ENCODE measurements around the gene SERPINB7. TPM values are rescaled to one million over a fixed set of nuclear protein-coding genes. Genes with fewer than 3 reads are reported as not detected.

The SERPINB7 gene
- polyA plus RNA-seq, 1 donor from 2014 or later: not detected

DNA sequence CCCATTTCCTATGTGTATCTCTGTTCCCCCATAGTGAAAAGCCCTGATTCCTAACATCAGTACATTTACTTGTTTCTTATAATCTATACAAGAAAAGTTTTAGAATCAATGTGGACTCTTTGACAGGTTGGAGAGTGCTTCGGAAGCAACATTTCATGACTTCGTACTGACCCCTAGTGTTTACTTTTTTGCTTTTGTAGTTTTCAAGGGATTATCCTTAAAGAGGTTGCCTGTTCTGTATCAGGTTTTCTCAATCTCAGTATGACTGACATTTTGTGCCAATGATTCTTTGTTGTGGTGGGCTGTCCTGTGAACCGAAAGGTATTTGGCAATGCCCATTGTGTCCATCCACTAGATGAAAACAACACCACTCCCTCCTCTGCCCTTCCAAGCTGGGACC is 69.0 kb downstream of the SERPINB7 start:
- H3K79me2 ChIP-seq (replicated peaks; ENCODE audit: insufficient read depth, low read length): no peaks in the 10 kb centered on the region
- no peaks in the 10 kb centered on the region for H3K27me3 ChIP-seq (ENCODE audit: insufficient read depth, low read depth, low read length)
- no peak overlapping the region for H2AFZ ChIP-seq (ENCODE audit: low read depth, low read length)
- no peak overlapping the region for H3K27ac ChIP-seq (ENCODE audit: low read length)
- H3K36me3 ChIP-seq (ENCODE audit: insufficient read depth, low read length): no peaks in the 10 kb centered on the region
- no peaks in the 10 kb centered on the region for H4K20me1 ChIP-seq (ENCODE audit: insufficient read depth)
- H3K4me2 ChIP-seq (ENCODE audit: low read length): no peak overlapping the region
- TF ChIP-seq RAD21 (conservative IDR thresholded peaks at IDR 0.05) (peak; percentile 75), MXI1 (conservative IDR thresholded peaks at IDR 0.05; ENCODE audit: poor library complexity, severe bottlenecking) (no peak), SMC3 (conservative IDR thresholded peaks at IDR 0.05; ENCODE audit: poor library complexity) (peak; percentile 74)
- TF ChIP-seq, protein P1, sequence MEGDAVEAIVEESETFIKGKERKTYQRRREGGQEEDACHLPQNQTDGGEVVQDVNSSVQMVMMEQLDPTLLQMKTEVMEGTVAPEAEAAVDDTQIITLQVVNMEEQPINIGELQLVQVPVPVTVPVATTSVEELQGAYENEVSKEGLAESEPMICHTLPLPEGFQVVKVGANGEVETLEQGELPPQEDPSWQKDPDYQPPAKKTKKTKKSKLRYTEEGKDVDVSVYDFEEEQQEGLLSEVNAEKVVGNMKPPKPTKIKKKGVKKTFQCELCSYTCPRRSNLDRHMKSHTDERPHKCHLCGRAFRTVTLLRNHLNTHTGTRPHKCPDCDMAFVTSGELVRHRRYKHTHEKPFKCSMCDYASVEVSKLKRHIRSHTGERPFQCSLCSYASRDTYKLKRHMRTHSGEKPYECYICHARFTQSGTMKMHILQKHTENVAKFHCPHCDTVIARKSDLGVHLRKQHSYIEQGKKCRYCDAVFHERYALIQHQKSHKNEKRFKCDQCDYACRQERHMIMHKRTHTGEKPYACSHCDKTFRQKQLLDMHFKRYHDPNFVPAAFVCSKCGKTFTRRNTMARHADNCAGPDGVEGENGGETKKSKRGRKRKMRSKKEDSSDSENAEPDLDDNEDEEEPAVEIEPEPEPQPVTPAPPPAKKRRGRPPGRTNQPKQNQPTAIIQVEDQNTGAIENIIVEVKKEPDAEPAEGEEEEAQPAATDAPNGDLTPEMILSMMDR (IDR thresholded peaks at IDR 0.05; ENCODE audit: poor library complexity, severe bottlenecking): peak; percentile 72
- TF ChIP-seq, protein P2, sequence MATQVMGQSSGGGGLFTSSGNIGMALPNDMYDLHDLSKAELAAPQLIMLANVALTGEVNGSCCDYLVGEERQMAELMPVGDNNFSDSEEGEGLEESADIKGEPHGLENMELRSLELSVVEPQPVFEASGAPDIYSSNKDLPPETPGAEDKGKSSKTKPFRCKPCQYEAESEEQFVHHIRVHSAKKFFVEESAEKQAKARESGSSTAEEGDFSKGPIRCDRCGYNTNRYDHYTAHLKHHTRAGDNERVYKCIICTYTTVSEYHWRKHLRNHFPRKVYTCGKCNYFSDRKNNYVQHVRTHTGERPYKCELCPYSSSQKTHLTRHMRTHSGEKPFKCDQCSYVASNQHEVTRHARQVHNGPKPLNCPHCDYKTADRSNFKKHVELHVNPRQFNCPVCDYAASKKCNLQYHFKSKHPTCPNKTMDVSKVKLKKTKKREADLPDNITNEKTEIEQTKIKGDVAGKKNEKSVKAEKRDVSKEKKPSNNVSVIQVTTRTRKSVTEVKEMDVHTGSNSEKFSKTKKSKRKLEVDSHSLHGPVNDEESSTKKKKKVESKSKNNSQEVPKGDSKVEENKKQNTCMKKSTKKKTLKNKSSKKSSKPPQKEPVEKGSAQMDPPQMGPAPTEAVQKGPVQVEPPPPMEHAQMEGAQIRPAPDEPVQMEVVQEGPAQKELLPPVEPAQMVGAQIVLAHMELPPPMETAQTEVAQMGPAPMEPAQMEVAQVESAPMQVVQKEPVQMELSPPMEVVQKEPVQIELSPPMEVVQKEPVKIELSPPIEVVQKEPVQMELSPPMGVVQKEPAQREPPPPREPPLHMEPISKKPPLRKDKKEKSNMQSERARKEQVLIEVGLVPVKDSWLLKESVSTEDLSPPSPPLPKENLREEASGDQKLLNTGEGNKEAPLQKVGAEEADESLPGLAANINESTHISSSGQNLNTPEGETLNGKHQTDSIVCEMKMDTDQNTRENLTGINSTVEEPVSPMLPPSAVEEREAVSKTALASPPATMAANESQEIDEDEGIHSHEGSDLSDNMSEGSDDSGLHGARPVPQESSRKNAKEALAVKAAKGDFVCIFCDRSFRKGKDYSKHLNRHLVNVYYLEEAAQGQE (IDR thresholded peaks at IDR 0.05; ENCODE audit: borderline replicate concordance): no peak
- no peaks in the 10 kb centered on the region for H3F3A ChIP-seq (ENCODE audit: insufficient read depth, low read length, poor library complexity, severe bottlenecking)
- H3K9me2 ChIP-seq (ENCODE audit: insufficient read depth, low read length): no peaks in the 10 kb centered on the region
- no peak overlapping the region for H3K9ac ChIP-seq (ENCODE audit: low read length)
- H3K9me3 ChIP-seq (ENCODE audit: low read length): no peaks in the 10 kb centered on the region
- no peak overlapping the region for H3K4me3 ChIP-seq (ENCODE audit: low read length)

DNA sequence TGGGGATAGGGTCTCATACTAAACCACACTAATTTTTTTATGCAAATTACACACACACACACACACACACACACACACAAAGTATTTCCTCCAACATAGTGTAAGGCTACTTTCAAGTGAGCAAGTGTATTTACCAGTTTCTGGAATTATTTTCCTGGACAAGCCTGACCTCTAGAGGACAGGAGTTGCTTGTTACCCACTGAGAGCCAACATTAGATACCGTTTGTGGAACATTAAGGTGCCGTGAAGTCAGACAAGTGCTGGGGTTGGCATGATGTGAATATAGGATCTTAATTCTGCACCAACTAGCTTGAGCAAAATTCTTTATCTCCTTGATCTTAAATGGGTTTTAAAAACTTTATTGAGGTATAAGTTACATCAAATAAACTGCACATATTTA is 72.9 kb downstream of the SERPINB7 start:
- Histone ChIP-seq H4K20me1 (ENCODE audit: insufficient read depth) (no peaks in the 10 kb centered on the region), H2AFZ (ENCODE audit: low read depth, low read length) (no peak overlapping the region), H3K9me2 (ENCODE audit: insufficient read depth, low read length) (no peaks in the 10 kb centered on the region), H3K9me3 (ENCODE audit: low read length) (no peaks in the 10 kb centered on the region), H3K4me2 (ENCODE audit: low read length) (no peak overlapping the region), H3K79me2 (replicated peaks; ENCODE audit: insufficient read depth, low read length) (no peaks in the 10 kb centered on the region), H3K36me3 (ENCODE audit: insufficient read depth, low read length) (no peaks in the 10 kb centered on the region), H3K27ac (ENCODE audit: low read length) (no peak overlapping the region), H3K4me3 (ENCODE audit: low read length) (no peak overlapping the region), H3F3A (ENCODE audit: insufficient read depth, low read length, poor library complexity, severe bottlenecking) (no peaks in the 10 kb centered on the region), H3K27me3 (ENCODE audit: insufficient read depth, low read depth, low read length) (no peaks in the 10 kb centered on the region), H3K9ac (ENCODE audit: low read length) (no peak overlapping the region)
- peak; percentile 69 for TF ChIP-seq SMC3 (conservative IDR thresholded peaks at IDR 0.05; ENCODE audit: poor library complexity)
- TF ChIP-seq RAD21 (conservative IDR thresholded peaks at IDR 0.05): peak; percentile 75
- TF ChIP-seq, protein P1 (IDR thresholded peaks at IDR 0.05; ENCODE audit: poor library complexity, severe bottlenecking): peak; percentile 71
- TF ChIP-seq TAF1 (IDR thresholded peaks at IDR 0.05; ENCODE audit: low read depth): no peak
- TF ChIP-seq POLR2AphosphoS5 (IDR thresholded peaks at IDR 0.05): no peak
